Measurements from ENCODE around the gene MYCL.

GRCh38 chr1:39936724-39937491 lies 35.2 kb upstream of the MYCL start:
- TF ChIP-seq, protein P1, sequence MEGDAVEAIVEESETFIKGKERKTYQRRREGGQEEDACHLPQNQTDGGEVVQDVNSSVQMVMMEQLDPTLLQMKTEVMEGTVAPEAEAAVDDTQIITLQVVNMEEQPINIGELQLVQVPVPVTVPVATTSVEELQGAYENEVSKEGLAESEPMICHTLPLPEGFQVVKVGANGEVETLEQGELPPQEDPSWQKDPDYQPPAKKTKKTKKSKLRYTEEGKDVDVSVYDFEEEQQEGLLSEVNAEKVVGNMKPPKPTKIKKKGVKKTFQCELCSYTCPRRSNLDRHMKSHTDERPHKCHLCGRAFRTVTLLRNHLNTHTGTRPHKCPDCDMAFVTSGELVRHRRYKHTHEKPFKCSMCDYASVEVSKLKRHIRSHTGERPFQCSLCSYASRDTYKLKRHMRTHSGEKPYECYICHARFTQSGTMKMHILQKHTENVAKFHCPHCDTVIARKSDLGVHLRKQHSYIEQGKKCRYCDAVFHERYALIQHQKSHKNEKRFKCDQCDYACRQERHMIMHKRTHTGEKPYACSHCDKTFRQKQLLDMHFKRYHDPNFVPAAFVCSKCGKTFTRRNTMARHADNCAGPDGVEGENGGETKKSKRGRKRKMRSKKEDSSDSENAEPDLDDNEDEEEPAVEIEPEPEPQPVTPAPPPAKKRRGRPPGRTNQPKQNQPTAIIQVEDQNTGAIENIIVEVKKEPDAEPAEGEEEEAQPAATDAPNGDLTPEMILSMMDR (IDR thresholded peaks at IDR 0.05; ENCODE audit: insufficient read depth, low read depth, low read length), result no peak
- no peak for TF ChIP-seq EZH2 (IDR thresholded peaks at IDR 0.05; ENCODE audit: insufficient read depth, low read length)
